Mammary epithelial cell (primary cell): Measurements from ENCODE around the gene SHISAL2A.

ENCODE experiments used
- CTCF ChIP-seq, 2 donors: IDR thresholded peaks in 1 of 2; conservative IDR thresholded peaks in 1 of 2; 2 replicates each; pipeline ENCODE4 v1.5.1; 2011 to 2012; ENCODE audit warnings: inconsistent platforms in 2 of 2, low read length in 2 of 2, mild to moderate bottlenecking in 2 of 2, control low read depth in 1 of 2, low read depth in 1 of 2; ENCODE audit not compliant: insufficient read depth in 1 of 2; ENCODE audit errors: extremely low read depth in 1 of 2
- EZH2 ChIP-seq: IDR thresholded peaks from 2 replicates; pipeline ENCODE4 v1.6.1; 2012; ENCODE audit warnings: low read length, inconsistent platforms, borderline replicate concordance

GRCh38 chr1:52667290-52667689 is 34.3 kb downstream of the SHISAL2A start:
- TF ChIP-seq CTCF (conservative IDR thresholded peaks at IDR 0.05 in 1 of 2, IDR thresholded peaks at IDR 0.05 in 1 of 2; ENCODE audit: extremely low read depth in 1 of 2, insufficient read depth in 1 of 2, low read depth in 1 of 2, low read length in 2 of 2) (no peak), EZH2 (no peak)
